ENCODE results near the gene UBA6. TPM values are rescaled to one million over a fixed set of nuclear protein-coding genes. Genes with fewer than 3 reads are reported as not detected.

The UBA6 gene
- total and polyA plus RNA-seq, 9 of the 15 experiments (the other 6 are each of a cell fraction or from before 2014, with no cell fraction given), result 22.9 to 139 (median 94.6) TPM

- no peak for TF ChIP-seq NR2C2 (CRISPR knock-in tag; IDR thresholded peaks at IDR 0.05)
- peak; percentile 98 for TF ChIP-seq NR2C2 (tag; IDR thresholded peaks at IDR 0.05)
- peak; percentile 96 for TF ChIP-seq EP400 (IDR thresholded peaks at IDR 0.05)
- TF ChIP-seq BCL6 (CRISPR knock-in tag; IDR thresholded peaks at IDR 0.05), result no peak
- TF ChIP-seq PML (IDR thresholded peaks at IDR 0.05; ENCODE audit: low read length), result peak; percentile 77
- 0 out of 2 replicates have a peak, but pooled peaks have one; percentile 60 for TF ChIP-seq MTA3 (IDR thresholded peaks at IDR 0.05; ENCODE audit: borderline replicate concordance)
- TF ChIP-seq GTF2A2 (tag; IDR thresholded peaks at IDR 0.05), result no peak
- no peak for TF ChIP-seq LARP7 (IDR thresholded peaks at IDR 0.05)
- TF ChIP-seq YBX1 (IDR thresholded peaks at IDR 0.05), result no peak
- TF ChIP-seq ZNF217 (CRISPR knock-in tag; IDR thresholded peaks at IDR 0.05), result no peak
- TF ChIP-seq IRF2 (CRISPR knock-in tag; IDR thresholded peaks at IDR 0.05), result no peak
- peak; percentile 64 for TF ChIP-seq JUND (IDR thresholded peaks at IDR 0.05; ENCODE audit: borderline replicate concordance, low read depth, low read length)
- TF ChIP-seq JUND (tag; IDR thresholded peaks at IDR 0.05; ENCODE audit: borderline replicate concordance, low read depth, low read length), result peak; percentile 53; the same call in 1 of the 3 replicates
- no peak for TF ChIP-seq XRCC4 (IDR thresholded peaks at IDR 0.05; ENCODE audit: extremely low read depth, insufficient read depth, insufficient read length)
- peak; percentile 80 for TF ChIP-seq TBP (optimal IDR thresholded peaks at IDR 0.05; ENCODE audit: low read depth, low read length)
- TF ChIP-seq ZNF717 (CRISPR knock-in tag; IDR thresholded peaks at IDR 0.05), result no peak
- TF ChIP-seq ETS1 (conservative IDR thresholded peaks at IDR 0.05; ENCODE audit: control insufficient read depth, low read depth, low read length), result peak; percentile 84
- TF ChIP-seq, protein P1, sequence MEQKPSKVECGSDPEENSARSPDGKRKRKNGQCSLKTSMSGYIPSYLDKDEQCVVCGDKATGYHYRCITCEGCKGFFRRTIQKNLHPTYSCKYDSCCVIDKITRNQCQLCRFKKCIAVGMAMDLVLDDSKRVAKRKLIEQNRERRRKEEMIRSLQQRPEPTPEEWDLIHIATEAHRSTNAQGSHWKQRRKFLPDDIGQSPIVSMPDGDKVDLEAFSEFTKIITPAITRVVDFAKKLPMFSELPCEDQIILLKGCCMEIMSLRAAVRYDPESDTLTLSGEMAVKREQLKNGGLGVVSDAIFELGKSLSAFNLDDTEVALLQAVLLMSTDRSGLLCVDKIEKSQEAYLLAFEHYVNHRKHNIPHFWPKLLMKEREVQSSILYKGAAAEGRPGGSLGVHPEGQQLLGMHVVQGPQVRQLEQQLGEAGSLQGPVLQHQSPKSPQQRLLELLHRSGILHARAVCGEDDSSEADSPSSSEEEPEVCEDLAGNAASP (IDR thresholded peaks at IDR 0.05), result no peak
- TF ChIP-seq, protein P2, sequence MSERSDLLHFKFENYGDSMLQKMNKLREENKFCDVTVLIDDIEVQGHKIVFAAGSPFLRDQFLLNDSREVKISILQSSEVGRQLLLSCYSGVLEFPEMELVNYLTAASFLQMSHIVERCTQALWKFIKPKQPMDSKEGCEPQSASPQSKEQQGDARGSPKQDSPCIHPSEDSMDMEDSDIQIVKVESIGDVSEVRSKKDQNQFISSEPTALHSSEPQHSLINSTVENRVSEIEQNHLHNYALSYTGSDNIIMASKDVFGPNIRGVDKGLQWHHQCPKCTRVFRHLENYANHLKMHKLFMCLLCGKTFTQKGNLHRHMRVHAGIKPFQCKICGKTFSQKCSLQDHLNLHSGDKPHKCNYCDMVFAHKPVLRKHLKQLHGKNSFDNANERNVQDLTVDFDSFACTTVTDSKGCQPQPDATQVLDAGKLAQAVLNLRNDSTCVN (CRISPR knock-in tag; IDR thresholded peaks at IDR 0.05), result no peak
- peak; percentile 34; the same call in 1 of the 2 replicates for TF ChIP-seq TEAD4 (IDR thresholded peaks at IDR 0.05; ENCODE audit: low read length)
- TF ChIP-seq TEAD4 (CRISPR knock-in tag; IDR thresholded peaks at IDR 0.05; ENCODE audit: borderline replicate concordance), result no peak
- peak; percentile 26; the same call in 1 of the 2 replicates for TF ChIP-seq EGR1 (conservative IDR thresholded peaks at IDR 0.05)
- no peak for TF ChIP-seq U2AF2 (optimal IDR thresholded peaks at IDR 0.05; ENCODE audit: low read depth, low read length)
- TF ChIP-seq RBFOX2 (IDR thresholded peaks at IDR 0.05; ENCODE audit: low read depth, low read length), result peak; percentile 86
- TF ChIP-seq HSF4 (CRISPR knock-in tag; IDR thresholded peaks at IDR 0.05; ENCODE audit: borderline replicate concordance), result no peak
- no peak for TF ChIP-seq ELF2 (CRISPR knock-in tag; IDR thresholded peaks at IDR 0.05)
- TF ChIP-seq TEAD1 (CRISPR knock-in tag; IDR thresholded peaks at IDR 0.05), result no peak; a peak in 2 of 4 replicates
- TF ChIP-seq GATAD2A (IDR thresholded peaks at IDR 0.05), result peak; percentile 78; the same call in 1 of the 2 replicates
- peak; percentile 85 for TF ChIP-seq POLR2AphosphoS5 (IDR thresholded peaks at IDR 0.05; ENCODE audit: control insufficient read depth, insufficient read depth, low read depth, low read length)
These were observed at the start of gene UBA6 (continued) for GRCh38 chr4:67700738-67701516.

All from K562 (cell line).